Neural progenitor cell (in vitro differentiated cells): ENCODE measurements around the gene AGBL4. TPM values are rescaled to one million over a fixed set of nuclear protein-coding genes. Genes with fewer than 3 reads are reported as not detected.
"Not testable (repeated sequence)": the region's sequence is repeated elsewhere in the genome, so short reads cannot be mapped to it uniquely, and the experiment has no call there.

Experiments used
- DNase-seq: peaks from one replicate; pipeline ENCODE4 v3.0.0-alpha.2; 2016; ENCODE audit warnings: low spot score
- H2AFZ ChIP-seq: fragments of 200-600 bp; sonication (generic); replicated peaks from 2 replicates; pipeline ENCODE4 v1.6.1; 2016; ENCODE audit warnings: antibody characterized with exemption
- H3F3A ChIP-seq: fragments of 200-600 bp; sonication (generic); 2 replicates; pipeline ENCODE4 v1.6.1; 2016; ENCODE audit warnings: antibody characterized with exemption, low read depth
- H3K27ac ChIP-seq: fragments of 200-600 bp; sonication (generic); 2 replicates; pipeline ENCODE4 v1.5.1; 2016; ENCODE audit warnings: mild to moderate bottlenecking
- H3K27me3 ChIP-seq: fragments of 200-600 bp; sonication (generic); 2 replicates; pipeline ENCODE4 v1.6.1; 2016; ENCODE audit warnings: mild to moderate bottlenecking, moderate library complexity
- H3K36me3 ChIP-seq: fragments of 200-600 bp; sonication (generic); 2 replicates; pipeline ENCODE4 v1.5.1; 2016
- H3K4me1 ChIP-seq: fragments of 200-600 bp; sonication (generic); 2 replicates; pipeline ENCODE4 v1.6.1; 2016; ENCODE audit warnings: mixed run types
- H3K4me2 ChIP-seq: fragments of 200-600 bp; sonication (generic); 2 replicates; pipeline ENCODE4 v1.6.1; 2016
- H3K4me3 ChIP-seq: fragments of 200-600 bp; sonication (generic); 2 replicates; pipeline ENCODE4 v1.5.1; 2016
- H3K79me2 ChIP-seq: fragments of 200-600 bp; sonication (generic); 2 replicates; pipeline ENCODE4 v1.6.1; 2016; ENCODE audit warnings: low read depth
- H3K9ac ChIP-seq: fragments of 200-600 bp; sonication (generic); 2 replicates; pipeline ENCODE4 v1.6.1; 2016
- H3K9me3 ChIP-seq: fragments of 200-600 bp; sonication (generic); 2 replicates; pipeline ENCODE4 v1.5.1; 2016; ENCODE audit warnings: low read depth
- H4K20me1 ChIP-seq: fragments of 200-600 bp; sonication (generic); 2 replicates; pipeline ENCODE4 v1.6.1; 2016; ENCODE audit warnings: low read depth
- H3K27ac Mint-ChIP-seq: 3 replicates; pipeline ENCODE4 v1.8.0; 2021; ENCODE audit warnings: mixed read lengths
- H3K27me3 Mint-ChIP-seq: 2 replicates; pipeline ENCODE4 v1.8.0; 2022; ENCODE audit warnings: low read depth, mild to moderate bottlenecking, inconsistent platforms, moderate library complexity, mixed read lengths; ENCODE audit not compliant: insufficient read depth
- H3K36me3 Mint-ChIP-seq: 3 replicates; pipeline ENCODE4 v1.8.0; 2021; ENCODE audit warnings: mixed read lengths
- H3K4me1 Mint-ChIP-seq: 3 replicates; pipeline ENCODE4 v1.8.0; 2021; ENCODE audit warnings: mixed read lengths
- H3K4me3 Mint-ChIP-seq: 3 replicates; pipeline ENCODE4 v1.8.0; 2021; ENCODE audit warnings: mild to moderate bottlenecking, moderate library complexity, mixed read lengths
- H3K9me3 Mint-ChIP-seq: 3 replicates; pipeline ENCODE4 v1.8.0; 2020; ENCODE audit warnings: mixed read lengths
- CTCF ChIP-seq: fragments of 200-600 bp; sonication (generic); IDR thresholded peaks from 2 replicates; pipeline ENCODE4 v1.5.1; 2017; ENCODE audit warnings: antibody characterized with exemption, mild to moderate bottlenecking
- EZH2 ChIP-seq: fragments of 200-600 bp; sonication (generic); IDR thresholded peaks from 2 replicates; pipeline ENCODE4 v1.6.1; 2017; ENCODE audit warnings: antibody characterized with exemption, mild to moderate bottlenecking, moderate library complexity
- EZH2phosphoT487 ChIP-seq: fragments of 200-600 bp; sonication (generic); IDR thresholded peaks from 2 replicates; pipeline ENCODE4 v1.6.1; 2017; ENCODE audit warnings: antibody characterized with exemption
- total RNA-seq: library from RNA; depleted of rRNA; stranded (reverse); fragments of >200 nt; gene quantifications from 2 replicates; pipeline ENCODE4 v1.2.3, GENCODE V29; 2015; ENCODE audit warnings: low replicate concordance

The AGBL4 gene
- total RNA-seq, 1 donor from 2014 or later, result 1.5 TPM

DNA sequence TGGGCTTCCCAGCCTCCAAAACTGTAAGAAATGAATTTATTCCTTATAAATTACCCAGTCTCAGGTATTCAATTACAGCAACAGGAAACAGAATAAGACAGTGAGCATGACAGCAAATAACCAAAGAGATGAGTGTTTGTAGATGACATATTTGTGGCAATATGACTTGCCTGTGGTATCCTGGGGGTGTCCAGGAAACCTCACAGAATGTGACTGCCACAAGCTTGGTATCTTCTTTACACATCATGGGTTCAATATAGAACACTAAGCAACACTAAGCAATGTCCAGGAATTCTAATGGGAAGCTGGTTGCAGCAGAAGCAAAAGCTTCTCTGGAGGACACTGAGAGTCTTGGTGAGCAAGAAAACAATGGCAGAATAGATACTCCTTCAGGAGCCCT is 1010.7 kb downstream of the AGBL4 start:
- Histone ChIP-seq H2AFZ (no peak overlapping the region), H3K79me2 (no peaks in the 10 kb centered on the region), H3K4me3 (no peak overlapping the region), H3K27ac (no peak overlapping the region), H4K20me1 (no peaks in the 10 kb centered on the region), H3K9me3 (peaks cover 3% of the 10 kb centered on the region), H3K9ac (no peak overlapping the region), H3K36me3 (no peaks in the 10 kb centered on the region), H3K27me3 (no peaks in the 10 kb centered on the region), H3F3A (no peaks in the 10 kb centered on the region), H3K4me2 (no peak overlapping the region), H3K4me1 (no peaks in the 10 kb centered on the region)
- Mint-ChIP-seq H3K4me1 (no peaks in the 10 kb centered on the region), H3K27me3 (peaks cover 2% of the 10 kb centered on the region), H3K4me3 (no peak overlapping the region), H3K9me3 (no peaks in the 10 kb centered on the region), H3K36me3 (no peaks in the 10 kb centered on the region), H3K27ac (no peak overlapping the region)
- no peak for DNase-seq
- TF ChIP-seq EZH2phosphoT487 (no peak), EZH2 (no peak), CTCF (no peak)

- not testable (repeated sequence) for H3K27ac ChIP-seq, H3K27ac Mint-ChIP-seq, H3K9me3 Mint-ChIP-seq, DNase-seq, H2AFZ ChIP-seq, H3K36me3 Mint-ChIP-seq, H3K4me3 Mint-ChIP-seq, H3K9ac ChIP-seq, H3K4me2 ChIP-seq, H3K4me1 ChIP-seq, H3K79me2 ChIP-seq, H3K27me3 Mint-ChIP-seq, H3K4me3 ChIP-seq, H4K20me1 ChIP-seq, H3K4me1 Mint-ChIP-seq, H3K27me3 ChIP-seq, H3F3A ChIP-seq, H3K36me3 ChIP-seq
- peaks cover 12% of the 10 kb centered on the region for H3K9me3 ChIP-seq
Measured at GRCh38 chr1:49002981-49003380, 1020.8 kb downstream of the AGBL4 start.

DNA sequence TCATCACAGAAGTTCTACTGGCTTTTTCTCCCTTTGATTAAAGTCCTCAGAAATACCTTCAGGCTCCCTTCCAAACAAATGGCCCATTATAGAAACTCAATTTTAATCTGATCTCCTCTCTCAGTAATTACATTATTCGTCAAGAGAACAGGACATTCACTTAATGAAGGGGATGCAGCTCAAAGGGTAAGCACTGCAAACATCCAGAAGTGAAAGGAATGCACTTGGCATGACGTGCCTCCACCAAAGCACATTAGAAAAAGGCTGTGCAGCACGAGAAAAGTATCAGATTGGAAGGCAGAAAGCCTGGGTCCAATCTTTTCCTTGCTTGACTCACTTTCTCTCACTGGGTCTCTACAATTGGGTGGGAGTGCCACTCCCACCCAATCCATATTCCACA is 1024.4 kb downstream of the AGBL4 start:
- TF ChIP-seq EZH2phosphoT487, result no peak
- TF ChIP-seq CTCF, result no peak
- TF ChIP-seq EZH2, result no peak
- DNase-seq, result no peak
- H3K27ac ChIP-seq, result no peak overlapping the region
- peaks cover 16% of the 10 kb centered on the region for H3K9me3 ChIP-seq
- H3K4me1 ChIP-seq, result no peaks in the 10 kb centered on the region
- no peak overlapping the region for H3K9ac ChIP-seq
- no peak overlapping the region for H3K4me3 ChIP-seq
- H3K27ac Mint-ChIP-seq, result no peak overlapping the region
- no peaks in the 10 kb centered on the region for H3K36me3 ChIP-seq
- no peaks in the 10 kb centered on the region for H3K27me3 ChIP-seq
- no peaks in the 10 kb centered on the region for H3K79me2 ChIP-seq
- no peak overlapping the region for H3K4me2 ChIP-seq
- no peak overlapping the region for H3K4me3 Mint-ChIP-seq
- H2AFZ ChIP-seq, result no peak overlapping the region
- H3K9me3 Mint-ChIP-seq, result no peaks in the 10 kb centered on the region
- H4K20me1 ChIP-seq, result no peaks in the 10 kb centered on the region
- H3K4me1 Mint-ChIP-seq, result no peaks in the 10 kb centered on the region
- H3F3A ChIP-seq, result no peaks in the 10 kb centered on the region
- H3K36me3 Mint-ChIP-seq, result no peaks in the 10 kb centered on the region
- H3K27me3 Mint-ChIP-seq, result no peaks in the 10 kb centered on the region

- H3K79me2 ChIP-seq, result no peaks in the 10 kb centered on the region
- no peak overlapping the region for H3K27ac Mint-ChIP-seq
- no peak for DNase-seq
- H3K27me3 ChIP-seq, result no peaks in the 10 kb centered on the region
- H3K27me3 Mint-ChIP-seq, result no peaks in the 10 kb centered on the region
- no peak for TF ChIP-seq CTCF
- no peaks in the 10 kb centered on the region for H3K36me3 ChIP-seq
- no peaks in the 10 kb centered on the region for H4K20me1 ChIP-seq
- H3F3A ChIP-seq, result no peaks in the 10 kb centered on the region
- peaks cover 5% of the 10 kb centered on the region for H3K9me3 ChIP-seq
- H3K4me3 ChIP-seq, result no peak overlapping the region
- H3K9me3 Mint-ChIP-seq, result no peaks in the 10 kb centered on the region
- no peak overlapping the region for H3K9ac ChIP-seq
- H3K27ac ChIP-seq, result no peak overlapping the region
- no peaks in the 10 kb centered on the region for H3K4me1 Mint-ChIP-seq
- no peaks in the 10 kb centered on the region for H3K4me1 ChIP-seq
- H2AFZ ChIP-seq, result no peak overlapping the region
- H3K4me2 ChIP-seq, result no peak overlapping the region
- no peaks in the 10 kb centered on the region for H3K36me3 Mint-ChIP-seq
- H3K4me3 Mint-ChIP-seq, result no peak overlapping the region
Measured at GRCh38 chr1:48996311-48996710, 1027.4 kb downstream of the AGBL4 start.
